ENCODE measurements around the gene GLRA3. TPM values are rescaled to one million over a fixed set of nuclear protein-coding genes. Genes with fewer than 3 reads are reported as not detected.

The GLRA3 gene
- polyA plus RNA-seq, 3 donors: not detected

DNA sequence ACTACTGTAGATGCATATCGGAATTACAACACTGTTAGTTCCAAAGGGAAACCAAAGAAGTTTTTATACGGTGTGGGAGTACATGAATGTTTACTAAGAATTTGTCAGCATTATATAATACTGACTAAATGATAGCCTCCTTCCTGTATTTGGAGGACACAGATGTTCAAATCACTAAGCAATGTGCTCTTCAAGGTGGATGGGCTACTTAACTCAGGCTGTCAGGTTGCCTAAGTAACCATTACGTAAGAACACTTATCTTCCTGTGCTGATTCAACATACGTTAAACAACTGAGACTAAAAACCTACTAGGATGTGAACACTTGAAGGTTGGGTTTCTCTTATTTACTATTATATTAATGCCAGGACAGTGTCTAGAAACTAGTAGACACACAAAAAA lies 224.8 kb downstream of the GLRA3 start:
- Mint-ChIP-seq H3K9me3 (peaks cover 0 to 3% (median 0%) of the 10 kb centered on the region in 7 donors), H3K4me3 (peak overlapping the region in 1 of 2 donors; percentile 8), H3K36me3 (no peaks in the 10 kb centered on the region), H3K27me3 (ENCODE audit: low read depth in 3 of 3) (no peaks in the 10 kb centered on the region), H3K4me1 (peaks cover 11% of the 10 kb centered on the region), H3K27ac (peak overlapping the region in 1 of 7 donors; percentile 26)
- peak in 2 of 3 donors; percentile 41 to 49 for DNase-seq
- Histone ChIP-seq H3K9ac (ENCODE audit: insufficient read depth, low read length, poor library complexity, severe bottlenecking) (no peak overlapping the region), H2AFZ (ENCODE audit: insufficient read depth, low read depth, low read length, poor library complexity, severe bottlenecking) (no peak overlapping the region), H3K9me3 (replicated peaks in 1 of 2; ENCODE audit: control insufficient read depth in 1 of 2, insufficient read depth in 1 of 2, low read length in 2 of 2) (no peaks in the 10 kb centered on the region), H3K4me2 (replicated peaks; ENCODE audit: extremely low read depth, low read length, poor library complexity, severe bottlenecking) (peak overlapping the region; percentile 19), H3K36me3 (replicated peaks in 1 of 2; ENCODE audit: control insufficient read depth in 1 of 2, insufficient read depth in 2 of 2, low read length in 2 of 2) (no peaks in the 10 kb centered on the region), H3K4me1 (ENCODE audit: control insufficient read depth in 1 of 2, insufficient read depth in 2 of 2, low read length in 2 of 2) (peaks cover 3 to 7% of the 10 kb centered on the region in 2 donors), H4K20me1 (ENCODE audit: insufficient read depth, low read length) (no peaks in the 10 kb centered on the region), H3K79me2 (ENCODE audit: insufficient read depth, low read length) (no peaks in the 10 kb centered on the region), H3K27me3 (ENCODE audit: control insufficient read depth in 2 of 2, insufficient read depth in 2 of 2, low read length in 2 of 2) (no peaks in the 10 kb centered on the region), H3K4me3 (replicated peaks in 1 of 3; ENCODE audit: low read depth in 2 of 3, low read length in 3 of 3) (no peak overlapping the region), H3K27ac (ENCODE audit: low read depth in 1 of 2, low read length in 2 of 2) (no peak overlapping the region)
- TF ChIP-seq, protein P1, sequence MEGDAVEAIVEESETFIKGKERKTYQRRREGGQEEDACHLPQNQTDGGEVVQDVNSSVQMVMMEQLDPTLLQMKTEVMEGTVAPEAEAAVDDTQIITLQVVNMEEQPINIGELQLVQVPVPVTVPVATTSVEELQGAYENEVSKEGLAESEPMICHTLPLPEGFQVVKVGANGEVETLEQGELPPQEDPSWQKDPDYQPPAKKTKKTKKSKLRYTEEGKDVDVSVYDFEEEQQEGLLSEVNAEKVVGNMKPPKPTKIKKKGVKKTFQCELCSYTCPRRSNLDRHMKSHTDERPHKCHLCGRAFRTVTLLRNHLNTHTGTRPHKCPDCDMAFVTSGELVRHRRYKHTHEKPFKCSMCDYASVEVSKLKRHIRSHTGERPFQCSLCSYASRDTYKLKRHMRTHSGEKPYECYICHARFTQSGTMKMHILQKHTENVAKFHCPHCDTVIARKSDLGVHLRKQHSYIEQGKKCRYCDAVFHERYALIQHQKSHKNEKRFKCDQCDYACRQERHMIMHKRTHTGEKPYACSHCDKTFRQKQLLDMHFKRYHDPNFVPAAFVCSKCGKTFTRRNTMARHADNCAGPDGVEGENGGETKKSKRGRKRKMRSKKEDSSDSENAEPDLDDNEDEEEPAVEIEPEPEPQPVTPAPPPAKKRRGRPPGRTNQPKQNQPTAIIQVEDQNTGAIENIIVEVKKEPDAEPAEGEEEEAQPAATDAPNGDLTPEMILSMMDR (IDR thresholded peaks at IDR 0.05): no peak
- intact Hi-C loops (cut with micrococcal nuclease): no loop called here
- WGBS (ENCODE audit: insufficient coverage): no CpG with 5 or more reads among the region's 4 CpGs

GRCh38 chr4:174600391-174600790 lies 228.7 kb downstream of the GLRA3 start:
- no peaks in the 10 kb centered on the region for H3K27me3 ChIP-seq (ENCODE audit: control insufficient read depth in 2 of 2, insufficient read depth in 2 of 2, low read length in 2 of 2)
- intact Hi-C loops (cut with micrococcal nuclease): no loop called here
- H3K4me2 ChIP-seq (replicated peaks; ENCODE audit: extremely low read depth, low read length, poor library complexity, severe bottlenecking): no peak overlapping the region
- Mint-ChIP-seq H3K4me1 (peaks cover 8% of the 10 kb centered on the region), H3K27me3 (ENCODE audit: low read depth in 3 of 3) (no peaks in the 10 kb centered on the region), H3K4me3 (no peak overlapping the region), H3K36me3 (no peaks in the 10 kb centered on the region), H3K27ac (no peak overlapping the region), H3K9me3 (peaks cover 0 to 3% (median 0%) of the 10 kb centered on the region in 7 donors)
- no peaks in the 10 kb centered on the region for H3K9me3 ChIP-seq (replicated peaks in 1 of 2; ENCODE audit: control insufficient read depth in 1 of 2, insufficient read depth in 1 of 2, low read length in 2 of 2)
- no peak overlapping the region for H3K9ac ChIP-seq (ENCODE audit: insufficient read depth, low read length, poor library complexity, severe bottlenecking)
- no peak for DNase-seq
- H2AFZ ChIP-seq (ENCODE audit: insufficient read depth, low read depth, low read length, poor library complexity, severe bottlenecking): no peak overlapping the region
- H3K36me3 ChIP-seq (replicated peaks in 1 of 2; ENCODE audit: control insufficient read depth in 1 of 2, insufficient read depth in 2 of 2, low read length in 2 of 2): no peaks in the 10 kb centered on the region
- TF ChIP-seq, protein P1 (IDR thresholded peaks at IDR 0.05): no peak
- peaks cover 3 to 7% of the 10 kb centered on the region in 2 donors for H3K4me1 ChIP-seq (ENCODE audit: control insufficient read depth in 1 of 2, insufficient read depth in 2 of 2, low read length in 2 of 2)
- no peaks in the 10 kb centered on the region for H4K20me1 ChIP-seq (ENCODE audit: insufficient read depth, low read length)
- H3K4me3 ChIP-seq (replicated peaks in 1 of 3; ENCODE audit: low read depth in 2 of 3, low read length in 3 of 3): no peak overlapping the region
- WGBS (ENCODE audit: insufficient coverage): no CpG with 5 or more reads among the region's 1 CpG
- H3K27ac ChIP-seq (ENCODE audit: low read depth in 1 of 2, low read length in 2 of 2): no peak overlapping the region
- no peaks in the 10 kb centered on the region for H3K79me2 ChIP-seq (ENCODE audit: insufficient read depth, low read length)

Data from CD14-positive monocyte (primary cell).